Mesenchymal stem cell (in vitro differentiated cells and primary cell): ENCODE measurements around the gene TRIP13.

ENCODE experiments used
- DNase-seq: peaks from one replicate; pipeline ENCODE4 v3.0.0-alpha.2; 2013
- H2AFZ ChIP-seq: one replicate; pipeline ENCODE4 v1.6.1; 2013; ENCODE audit warnings: low read depth, mild to moderate bottlenecking, control low read depth, inconsistent platforms, low read length, moderate library complexity
- H2AK5ac ChIP-seq: 2 replicates; pipeline ENCODE4 v1.6.1; 2013; ENCODE audit warnings: low read length, moderate library complexity, mild to moderate bottlenecking, inconsistent platforms; ENCODE audit not compliant: severe bottlenecking
- H2BK120ac ChIP-seq: one replicate; pipeline ENCODE4 v1.6.1; 2013; ENCODE audit warnings: low read depth, mild to moderate bottlenecking, inconsistent platforms, low read length, moderate library complexity
- H2BK12ac ChIP-seq, 2 experiments: one replicate each; pipeline ENCODE4 v1.6.1; 2013; ENCODE audit warnings: inconsistent platforms in 2 of 2, low read length in 2 of 2, mild to moderate bottlenecking in 2 of 2, moderate library complexity in 2 of 2, control low read depth in 1 of 2
- H2BK15ac ChIP-seq: one replicate; pipeline ENCODE4 v1.6.1; 2013; ENCODE audit warnings: mild to moderate bottlenecking, low read depth, inconsistent platforms; ENCODE audit not compliant: poor library complexity, severe bottlenecking
- H2BK5ac ChIP-seq: 2 replicates; pipeline ENCODE4 v1.6.1; 2013; ENCODE audit warnings: low read depth, mild to moderate bottlenecking, low read length, control low read depth, inconsistent platforms; ENCODE audit not compliant: poor library complexity, severe bottlenecking
- H3K14ac ChIP-seq, 2 experiments: one replicate each; pipeline ENCODE4 v1.6.1; 2013; ENCODE audit warnings: inconsistent platforms in 2 of 2, low read length in 2 of 2, control low read depth in 1 of 2, mild to moderate bottlenecking in 1 of 2, moderate library complexity in 1 of 2
- H3K18ac ChIP-seq, 2 experiments: one replicate each; pipeline ENCODE4 v1.6.1; 2013; ENCODE audit warnings: inconsistent platforms in 2 of 2, low read length in 2 of 2, control low read depth in 1 of 2, low read depth in 1 of 2, mild to moderate bottlenecking in 1 of 2
- H3K23ac ChIP-seq, 2 experiments: one replicate each; pipeline ENCODE4 v1.6.1; 2013; ENCODE audit warnings: inconsistent platforms in 2 of 2, low read length in 2 of 2, mild to moderate bottlenecking in 2 of 2, moderate library complexity in 2 of 2, control low read depth in 1 of 2
- H3K27ac ChIP-seq: 2 replicates; pipeline ENCODE4 v1.5.1; 2013; ENCODE audit warnings: mild to moderate bottlenecking, moderate library complexity, low read length, control low read depth, inconsistent platforms; ENCODE audit not compliant: poor library complexity, severe bottlenecking
- H3K27me3 ChIP-seq, 2 experiments: 2 replicates each; pipeline versions ENCODE4 v1.6.1 to v1.7.0; 2013; ENCODE audit warnings: low read length in 2 of 2, mild to moderate bottlenecking in 2 of 2, moderate library complexity in 2 of 2, control low read depth in 1 of 2, inconsistent platforms in 1 of 2; ENCODE audit not compliant: control insufficient read depth in 1 of 2, insufficient read depth in 1 of 2
- H3K36me3 ChIP-seq, 2 experiments: 2 replicates each; pipeline versions ENCODE4 v1.6.1 to v1.7.0; 2013; ENCODE audit warnings: low read length in 2 of 2, control low read depth in 1 of 2, inconsistent platforms in 1 of 2, low read depth in 1 of 2, mild to moderate bottlenecking in 1 of 2; ENCODE audit not compliant: insufficient read depth in 2 of 2, control insufficient read depth in 1 of 2
- H3K4ac ChIP-seq, 2 experiments: one replicate each; pipeline ENCODE4 v1.6.1; 2013; ENCODE audit warnings: inconsistent platforms in 2 of 2, low read length in 2 of 2, mild to moderate bottlenecking in 2 of 2, moderate library complexity in 2 of 2, control low read depth in 1 of 2, low read depth in 1 of 2
- H3K4me1 ChIP-seq: 2 replicates; pipeline ENCODE4 v1.6.1; 2013; ENCODE audit warnings: low read depth, low read length, control low read depth; ENCODE audit not compliant: control insufficient read depth, insufficient read depth
- H3K4me2 ChIP-seq: 2 replicates; pipeline ENCODE4 v1.6.1; 2013; ENCODE audit warnings: low read length, mild to moderate bottlenecking, inconsistent platforms; ENCODE audit not compliant: poor library complexity, severe bottlenecking
- H3K4me3 ChIP-seq, 2 experiments: 2 replicates each; pipeline versions ENCODE4 v1.5.1 to v1.7.0; 2013; ENCODE audit warnings: low read length in 2 of 2, mild to moderate bottlenecking in 2 of 2, control low read depth in 1 of 2, low read depth in 1 of 2; ENCODE audit not compliant: insufficient read depth in 1 of 2
- H3K79me1 ChIP-seq: replicated peaks from 2 replicates; pipeline ENCODE4 v1.6.1; 2013; ENCODE audit warnings: mild to moderate bottlenecking, control low read depth, low read length, inconsistent platforms; ENCODE audit not compliant: poor library complexity, severe bottlenecking
- H3K9ac ChIP-seq: 2 replicates; pipeline ENCODE4 v1.7.0; 2013; ENCODE audit warnings: mild to moderate bottlenecking, low read length, moderate library complexity
- H3K9me3 ChIP-seq: 2 replicates; pipeline ENCODE4 v1.7.0; 2013; ENCODE audit warnings: mild to moderate bottlenecking, low read length; ENCODE audit not compliant: control insufficient read depth
- H4K8ac ChIP-seq: one replicate; pipeline ENCODE4 v1.6.1; 2013; ENCODE audit warnings: inconsistent platforms, mild to moderate bottlenecking, low read length, moderate library complexity
- H4K91ac ChIP-seq: one replicate; pipeline ENCODE4 v1.6.1; 2013; ENCODE audit warnings: mild to moderate bottlenecking, low read length, inconsistent platforms
- WGBS: methylation state at CpG from one replicate; pipeline ENCODE4 v1.1.7; 2013; ENCODE audit warnings: mixed read lengths; 5-methylcytosine and 5-hydroxymethylcytosine counted together

The TRIP13 gene

GRCh38 chr5:863244-863805 is 29.4 kb upstream of the TRIP13 start:
- Histone ChIP-seq H3K4me2 (no peak overlapping the region), H3K14ac (no peak overlapping the region), H3K18ac (no peak overlapping the region), H2BK12ac (no peak overlapping the region), H3K27ac (no peak overlapping the region), H2BK15ac (no peak overlapping the region), H3K36me3 (peaks cover 63 to 79% of the 10 kb centered on the region in 2 experiments), H3K4me1 (peaks cover 18% of the 10 kb centered on the region), H3K4ac (no peak overlapping the region), H3K23ac (no peak overlapping the region), H3K9ac (no peak overlapping the region), H3K9me3 (no peaks in the 10 kb centered on the region), H2BK5ac (no peak overlapping the region), H3K79me1 (peaks cover 16% of the 10 kb centered on the region), H4K8ac (no peak overlapping the region), H4K91ac (no peak overlapping the region), H2BK120ac (no peak overlapping the region), H2AK5ac (no peak overlapping the region), H3K27me3 (no peaks in the 10 kb centered on the region), H2AFZ (no peak overlapping the region), H3K4me3 (no peak overlapping the region)
- no peak for DNase-seq
- 92% methylated on average over 16 of the region's 16 CpGs for WGBS

GRCh38 chr5:864492-865167 is 28.1 kb upstream of the TRIP13 start:
- Histone ChIP-seq H3K4me3 (no peak overlapping the region), H2BK15ac (no peak overlapping the region), H2BK5ac (no peak overlapping the region), H3K79me1 (peaks cover 18% of the 10 kb centered on the region), H3K9ac (no peak overlapping the region), H3K4ac (no peak overlapping the region), H3K36me3 (peaks cover 76 to 85% of the 10 kb centered on the region in 2 experiments), H2BK12ac (no peak overlapping the region), H4K91ac (no peak overlapping the region), H2BK120ac (no peak overlapping the region), H3K27me3 (no peaks in the 10 kb centered on the region), H2AK5ac (no peak overlapping the region), H3K4me2 (no peak overlapping the region), H3K14ac (no peak overlapping the region), H3K27ac (no peak overlapping the region), H3K18ac (no peak overlapping the region), H3K9me3 (no peaks in the 10 kb centered on the region), H2AFZ (no peak overlapping the region), H3K4me1 (peaks cover 18% of the 10 kb centered on the region), H3K23ac (no peak overlapping the region), H4K8ac (no peak overlapping the region)
- DNase-seq = no peak
- 94% methylated on average over 15 of the region's 15 CpGs for WGBS

GRCh38 chr5:865168-865521 is 27.5 kb upstream of the TRIP13 start:
- Histone ChIP-seq H4K91ac (no peak overlapping the region), H2BK15ac (no peak overlapping the region), H4K8ac (no peak overlapping the region), H2BK120ac (no peak overlapping the region), H3K4me2 (no peak overlapping the region), H3K23ac (no peak overlapping the region), H3K9me3 (no peaks in the 10 kb centered on the region), H3K18ac (no peak overlapping the region), H3K79me1 (peaks cover 18% of the 10 kb centered on the region), H3K4me3 (no peak overlapping the region), H2AFZ (no peak overlapping the region), H3K4me1 (peaks cover 18% of the 10 kb centered on the region), H3K9ac (no peak overlapping the region), H3K4ac (no peak overlapping the region), H2AK5ac (no peak overlapping the region), H3K14ac (no peak overlapping the region), H3K36me3 (peaks cover 81 to 85% of the 10 kb centered on the region in 2 experiments), H3K27ac (no peak overlapping the region), H2BK12ac (no peak overlapping the region), H2BK5ac (no peak overlapping the region), H3K27me3 (no peaks in the 10 kb centered on the region)
- DNase-seq = no peak
- WGBS = 98% methylated on average over 23 of the region's 24 CpGs

- H2BK5ac ChIP-seq = no peak overlapping the region
- no peak overlapping the region for H2BK120ac ChIP-seq
- no peak overlapping the region for H2AFZ ChIP-seq
- H3K4me1 ChIP-seq = peaks cover 18% of the 10 kb centered on the region
- H4K8ac ChIP-seq = no peak overlapping the region
- H3K27me3 ChIP-seq = no peaks in the 10 kb centered on the region
- DNase-seq = no peak
- H3K14ac ChIP-seq = no peak overlapping the region
- H3K79me1 ChIP-seq = peaks cover 19% of the 10 kb centered on the region
- H3K27ac ChIP-seq = no peak overlapping the region
- H3K9ac ChIP-seq = no peak overlapping the region
- peaks cover 84 to 88% of the 10 kb centered on the region in 2 experiments for H3K36me3 ChIP-seq
- H3K4me3 ChIP-seq = no peak overlapping the region
- no peak overlapping the region for H2BK15ac ChIP-seq
- no peak overlapping the region for H4K91ac ChIP-seq
- WGBS = 94% methylated on average over 10 of the region's 10 CpGs
- H3K23ac ChIP-seq = no peak overlapping the region
- no peak overlapping the region for H2BK12ac ChIP-seq
- H3K18ac ChIP-seq = no peak overlapping the region
- H2AK5ac ChIP-seq = no peak overlapping the region
- no peak overlapping the region for H3K4me2 ChIP-seq
- H3K9me3 ChIP-seq = no peaks in the 10 kb centered on the region
- H3K4ac ChIP-seq = no peak overlapping the region
Measured at GRCh38 chr5:865771-866170, 26.9 kb upstream of the TRIP13 start.
